Posterior vena cava (tissue), 2 donors: ENCODE results near the gene RGS3. TPM values are rescaled to one million over a fixed set of nuclear protein-coding genes. Genes with fewer than 3 reads are reported as not detected.

Source experiments
- DNase-seq: peaks from one replicate; pipeline ENCODE4 v3.0.0-alpha.2; 2020; ENCODE audit warnings: low spot score
- intact Hi-C, 2 donors: fragments of 100-400 bp; cut with DNase I; formaldehyde crosslinking; loops; one replicate each; pipeline versions ENCODE4 v1.14.1 to v1.14.2; 2022 to 2023
- total RNA-seq, 2 donors: library from RNA; stranded (reverse); fragmentation: NEBNext Ultra II Directional; extraction: Animal tissue kit (Norgen Biotek cat#: 25700); gene quantifications; one replicate each; pipeline ENCODE4 v1.2.1, GENCODE V29; 2021
- donor health status: DM: yes; HTN: yes; CAD: no.
- donor health status: DM: yes; HTN: yes; CAD: no.

The RGS3 gene
- total RNA-seq, 2 donors from 2014 or later = 66.2 to 71.4 TPM

DNA sequence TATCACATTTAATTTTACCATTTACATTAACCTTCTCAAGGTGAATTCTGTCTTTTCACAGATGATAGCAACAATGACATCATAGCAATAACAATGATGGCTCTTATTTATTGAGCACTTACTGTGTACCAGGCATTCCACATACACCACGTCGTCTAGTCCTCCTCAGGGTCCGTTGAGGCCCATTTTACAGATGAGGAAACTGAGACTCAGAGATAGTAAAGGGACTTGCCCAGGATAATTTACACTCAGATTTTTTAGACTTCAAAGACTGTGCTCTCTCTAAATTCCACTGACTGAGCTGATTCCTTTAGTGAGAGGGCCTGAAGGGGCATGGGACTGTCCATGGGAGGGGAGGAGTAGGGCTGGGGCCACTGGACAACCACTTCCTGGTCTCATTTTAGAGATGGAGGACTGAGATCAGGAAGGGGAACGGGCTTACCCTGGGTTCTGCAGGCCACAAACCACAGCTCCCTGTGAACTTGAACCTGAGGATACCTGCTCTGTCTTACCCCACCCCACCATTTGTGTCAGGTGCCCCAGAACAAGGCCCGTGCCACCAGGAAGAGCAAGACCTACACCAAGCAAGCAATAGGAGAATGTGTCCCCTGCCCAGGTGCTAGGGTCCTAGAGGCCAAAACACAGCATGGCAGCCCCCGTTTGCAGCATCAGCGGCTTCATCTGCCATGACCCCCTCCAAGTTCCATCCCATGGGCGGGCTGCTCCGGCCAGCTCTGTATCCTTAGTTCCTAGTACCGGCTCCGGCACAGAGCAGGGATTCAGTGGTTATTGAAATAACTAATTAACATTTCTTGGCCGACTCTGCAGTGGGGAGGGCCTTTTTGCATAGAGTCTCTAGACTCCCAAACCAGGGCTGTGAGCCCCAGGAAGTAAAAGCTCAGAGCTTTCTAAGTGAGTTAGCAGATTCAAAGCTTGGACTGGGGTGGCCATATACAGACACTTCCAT lies 96.6 kb downstream of the RGS3 start:
- DNase-seq = peak; percentile 46
- intact Hi-C loops = loop anchor here in 1 of 2 donors (10.0 kb wide), 1 partner anchor 1385 kb away; no protein-coding TSS in a partner anchor

DNA sequence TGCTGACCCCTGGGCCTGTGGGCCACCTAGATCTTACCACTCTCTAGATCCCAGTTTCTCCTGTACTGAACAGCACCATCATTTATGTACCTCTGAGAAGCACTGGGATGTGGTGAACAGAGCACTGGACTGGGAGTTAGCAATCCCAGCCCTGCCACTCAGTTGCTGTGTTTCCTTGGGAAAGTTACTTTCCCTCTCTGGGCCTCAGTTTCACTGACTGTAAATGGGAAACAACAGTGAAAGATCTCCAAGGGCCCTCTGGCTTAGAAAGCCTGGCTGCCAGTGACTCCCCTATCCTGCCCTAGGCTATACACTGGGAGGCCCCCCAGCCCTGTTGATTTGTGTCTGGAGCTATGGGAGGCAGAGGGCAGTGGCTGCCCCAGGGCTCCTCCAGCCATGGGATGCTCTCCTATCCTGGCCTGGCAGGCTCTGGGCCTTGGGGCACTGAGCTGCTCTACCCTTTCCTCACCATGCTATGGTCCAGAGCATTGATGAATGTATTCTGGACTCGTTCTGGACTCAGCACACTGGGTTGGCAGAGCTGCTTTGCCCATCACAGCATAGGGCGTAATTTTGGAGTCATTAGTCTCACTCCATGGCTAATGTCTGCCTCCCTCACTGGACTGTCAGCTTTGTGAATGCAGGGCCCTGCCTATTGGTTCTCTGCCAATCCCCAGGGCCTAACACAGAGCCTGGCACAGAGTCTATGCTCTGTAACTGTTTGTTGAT lies 99.3 kb downstream of the RGS3 start:
- DNase-seq = peak; percentile 56
- intact Hi-C loops = loop anchor here in 1 of 2 donors (10.0 kb wide), 1 partner anchor 1382 kb away; no protein-coding TSS in a partner anchor

DNA sequence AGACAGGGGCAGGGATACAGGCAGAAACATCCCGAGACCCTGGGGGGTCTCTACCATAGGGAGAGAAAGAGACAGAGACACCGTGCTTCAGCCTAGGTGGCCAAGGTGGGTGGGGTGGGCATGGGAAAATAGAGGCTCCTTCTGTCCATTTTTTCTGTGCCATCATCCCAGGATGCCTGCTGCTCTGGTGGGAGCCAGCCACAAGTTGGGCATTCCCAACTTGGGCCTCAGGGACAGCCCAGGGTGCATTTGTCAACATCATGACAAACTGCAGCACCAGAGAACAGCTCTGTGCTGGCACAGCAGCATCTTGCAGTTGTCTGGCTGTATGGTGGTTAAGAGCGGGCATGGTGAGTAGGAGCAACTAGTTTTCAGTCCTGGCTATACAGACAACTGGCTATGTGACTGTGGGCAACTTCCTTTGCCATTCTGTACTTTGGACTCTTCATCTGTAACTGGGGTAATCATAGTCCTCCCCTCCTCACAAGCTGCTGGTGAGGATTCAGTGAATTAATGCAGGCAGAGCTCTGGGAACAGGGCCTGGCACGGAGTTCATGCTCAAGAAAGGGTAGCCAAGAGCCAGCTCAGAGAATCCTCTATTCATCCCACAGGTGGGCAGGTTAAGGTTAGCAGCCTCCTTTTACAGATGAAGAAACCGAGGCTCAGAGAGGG lies 100.4 kb downstream of the RGS3 start:
- DNase-seq = peak; percentile 26
- intact Hi-C loops = loop anchor here in 1 of 2 donors (10.0 kb wide), 1 partner anchor 1381 kb away; no protein-coding TSS in a partner anchor

DNA sequence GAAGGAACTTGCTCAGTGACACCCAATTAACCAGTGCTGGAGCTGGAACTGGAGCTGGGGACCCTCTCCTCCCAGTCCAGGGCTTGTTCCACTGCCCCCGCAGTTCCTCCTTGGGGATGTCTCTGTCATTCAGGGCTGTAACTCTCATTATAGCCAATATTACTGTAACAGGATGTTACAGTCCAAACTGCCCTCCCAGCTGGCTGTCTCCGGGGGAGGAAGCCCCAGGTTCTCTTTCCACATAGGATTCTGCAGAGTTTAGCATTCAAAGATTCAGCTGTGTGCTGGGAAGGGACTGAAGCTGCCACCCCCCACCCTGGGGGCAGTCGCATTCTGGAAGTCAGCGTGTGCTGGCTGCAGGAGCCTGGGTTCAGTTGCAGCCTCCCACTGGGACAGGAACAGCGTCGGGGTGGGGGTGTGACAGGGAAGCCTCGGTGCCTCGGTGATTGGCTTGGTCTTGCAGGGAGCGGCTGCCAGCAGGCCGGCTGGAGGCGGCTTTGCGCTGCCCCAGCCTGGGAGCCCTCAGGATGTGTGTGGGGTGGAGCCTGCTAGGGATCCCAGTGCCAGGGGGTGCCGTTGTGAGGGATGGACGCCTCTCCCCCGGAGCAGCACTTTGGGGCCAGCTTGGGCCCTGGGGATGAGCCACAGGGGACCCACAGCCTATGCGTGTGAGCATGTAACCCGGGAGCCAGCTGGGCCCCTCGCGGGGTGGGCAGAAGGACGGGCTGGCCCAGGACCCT lies 101.1 kb downstream of the RGS3 start:
- peak; percentile 86 for DNase-seq
- intact Hi-C loops = loop anchor here in 1 of 2 donors (10.0 kb wide), 1 partner anchor 1380 kb away; no protein-coding TSS in a partner anchor

DNA sequence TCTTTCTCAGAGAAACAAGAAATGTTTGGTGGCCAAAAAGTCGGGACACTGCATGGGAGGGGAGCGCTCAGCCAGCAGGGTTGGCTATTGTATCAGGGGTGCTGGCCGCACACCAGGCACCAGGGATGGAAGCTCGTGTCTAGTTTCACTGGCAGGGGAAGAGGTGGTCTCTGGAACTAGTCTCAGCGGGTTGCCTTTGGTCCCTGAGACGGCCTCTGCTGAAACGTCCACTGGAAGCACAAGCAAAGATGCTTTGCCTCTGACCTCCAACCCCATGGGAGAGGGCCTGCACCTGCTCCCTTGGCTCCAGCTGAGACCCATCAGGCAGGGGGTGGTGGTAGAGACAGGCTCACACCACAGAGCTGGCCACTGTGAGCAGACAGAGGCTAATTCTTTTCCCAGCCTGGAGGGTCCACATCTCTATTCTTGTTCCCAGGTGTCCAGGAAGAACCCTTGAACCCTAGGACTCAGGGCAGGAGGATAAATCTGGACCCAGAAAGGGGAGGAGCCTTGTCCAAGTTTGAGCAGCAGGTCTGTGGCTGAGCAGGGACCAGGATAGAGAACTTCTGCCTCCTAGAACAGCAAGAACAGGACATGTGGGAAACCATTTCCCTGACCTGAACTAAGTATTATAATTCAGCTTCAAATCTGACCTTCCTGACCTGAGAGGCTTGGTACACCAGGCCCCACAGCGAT lies 102.6 kb downstream of the RGS3 start:
- DNase-seq = peak; percentile 66
- intact Hi-C loops = loop anchor here in 1 of 2 donors (10.0 kb wide), 1 partner anchor 1379 kb away; no protein-coding TSS in a partner anchor

DNA sequence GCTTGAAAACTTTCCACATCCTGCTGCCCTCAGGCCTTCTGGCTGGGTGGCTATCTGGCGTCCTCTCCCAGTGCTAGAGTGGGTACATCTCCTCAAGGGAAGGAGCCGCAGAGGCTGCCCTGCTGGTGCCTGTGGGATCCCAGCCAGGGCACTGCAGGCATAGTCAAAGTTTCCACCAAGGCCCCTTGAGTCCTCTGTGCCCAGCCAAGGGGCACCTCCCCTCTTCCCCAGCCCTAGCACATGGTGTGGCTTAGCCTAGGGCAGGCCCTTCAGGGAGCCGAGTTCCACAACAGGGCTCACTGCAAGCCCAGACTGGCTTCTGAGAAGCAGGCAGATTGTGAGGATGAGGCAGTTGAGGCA lies 103.2 kb downstream of the RGS3 start:
- DNase-seq = peak; percentile 75
- intact Hi-C loops = loop anchor here in 1 of 2 donors (10.0 kb wide), 1 partner anchor 1378 kb away; no protein-coding TSS in a partner anchor

DNA sequence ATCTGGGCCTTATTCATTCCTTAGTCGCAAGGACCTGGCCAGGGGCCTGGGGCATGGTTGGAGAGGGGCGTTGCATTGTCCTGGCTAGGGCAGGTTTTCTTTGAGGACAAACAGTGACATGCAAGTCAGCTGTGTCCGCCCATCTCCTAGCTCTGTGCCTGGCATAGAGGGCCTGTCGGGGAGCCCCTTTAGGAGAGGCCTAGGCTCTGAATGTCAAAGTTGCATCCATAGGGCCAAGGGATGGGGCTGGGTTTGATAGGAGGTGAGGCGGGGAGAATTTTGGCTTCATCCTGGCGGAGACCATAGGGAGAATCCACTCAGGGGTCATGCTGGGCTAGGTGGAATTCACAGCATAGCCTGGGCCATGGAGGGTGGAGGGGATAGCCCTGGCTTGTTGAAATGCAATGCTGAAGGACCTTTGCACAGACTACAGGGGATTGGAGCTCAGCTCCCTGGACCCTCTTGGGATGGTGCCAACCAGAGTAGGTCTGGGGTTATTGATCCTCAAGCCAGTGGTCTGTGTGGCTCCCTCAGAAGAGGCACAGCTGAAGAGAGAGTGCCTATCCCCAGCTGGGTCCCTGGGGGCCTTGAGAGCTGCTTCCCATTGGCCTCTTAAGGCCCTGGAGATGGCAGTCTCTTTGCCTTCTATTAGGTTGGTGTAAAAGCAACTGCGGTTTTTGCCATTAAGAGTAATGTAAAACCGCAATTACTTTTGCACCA lies 104.0 kb downstream of the RGS3 start:
- intact Hi-C loops = loop anchor here in 1 of 2 donors (10.0 kb wide), 1 partner anchor 1377 kb away; no protein-coding TSS in a partner anchor
- peak; percentile 52 for DNase-seq

DNA sequence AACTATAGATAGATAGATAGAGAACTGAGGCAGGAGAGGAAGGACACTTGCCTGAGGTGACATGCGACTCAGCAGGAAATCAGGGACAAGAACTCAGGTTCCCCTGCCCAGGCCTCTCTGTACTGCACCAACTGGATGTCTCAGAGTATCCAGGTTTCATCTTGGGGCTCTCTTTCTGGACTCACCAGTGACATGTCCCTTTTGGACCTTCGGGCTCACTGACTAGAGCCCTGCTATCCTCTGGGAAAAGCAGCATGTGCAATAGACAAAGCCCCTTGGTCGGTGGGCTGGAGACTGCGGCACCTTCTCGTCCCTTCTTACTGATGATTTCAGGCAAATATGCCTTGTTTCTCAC lies 104.5 kb downstream of the RGS3 start:
- intact Hi-C loops = loop anchor here in 1 of 2 donors (10.0 kb wide), 1 partner anchor 1377 kb away; no protein-coding TSS in a partner anchor
- DNase-seq = peak; percentile 9

DNA sequence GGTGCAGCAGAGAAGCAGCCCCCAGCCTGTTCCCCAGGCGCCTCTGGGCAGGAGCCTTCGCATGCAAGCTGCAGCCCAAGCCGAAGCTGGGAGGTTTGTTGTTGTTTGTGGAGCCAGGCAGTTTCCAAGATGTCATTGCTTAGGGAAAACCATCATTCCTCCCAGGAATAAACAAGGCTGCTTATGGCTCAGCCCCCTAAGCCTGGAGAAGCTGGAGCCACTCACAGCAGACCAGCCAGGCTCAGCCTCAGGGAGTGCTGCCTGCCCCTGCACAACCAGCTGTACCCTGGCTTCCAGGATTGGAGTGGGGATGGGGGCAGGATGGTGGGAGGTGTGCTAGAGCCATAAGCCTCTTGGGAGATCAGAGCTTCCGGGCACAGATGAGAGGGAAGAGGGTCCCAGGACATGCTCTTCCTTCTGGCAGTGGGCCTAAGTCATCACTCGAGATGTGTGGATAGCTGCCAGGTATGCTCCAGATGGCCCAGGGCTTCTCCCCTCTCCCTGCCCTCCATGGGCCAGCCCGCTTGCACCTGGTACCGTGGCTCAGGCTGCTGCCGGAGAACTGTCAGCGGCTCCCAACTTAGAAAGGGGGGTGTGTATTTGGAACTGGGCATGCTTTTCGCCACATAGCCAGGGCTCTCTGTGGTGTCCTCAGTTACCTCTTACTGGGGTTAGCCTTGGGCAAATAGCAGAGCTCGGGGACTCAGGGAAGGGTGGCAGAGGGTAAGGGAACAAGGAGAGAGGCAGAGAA lies 105.2 kb downstream of the RGS3 start:
- intact Hi-C loops = loop anchor here in 1 of 2 donors (10.0 kb wide), 1 partner anchor 1376 kb away; no protein-coding TSS in a partner anchor
- DNase-seq = peak; percentile 54

DNA sequence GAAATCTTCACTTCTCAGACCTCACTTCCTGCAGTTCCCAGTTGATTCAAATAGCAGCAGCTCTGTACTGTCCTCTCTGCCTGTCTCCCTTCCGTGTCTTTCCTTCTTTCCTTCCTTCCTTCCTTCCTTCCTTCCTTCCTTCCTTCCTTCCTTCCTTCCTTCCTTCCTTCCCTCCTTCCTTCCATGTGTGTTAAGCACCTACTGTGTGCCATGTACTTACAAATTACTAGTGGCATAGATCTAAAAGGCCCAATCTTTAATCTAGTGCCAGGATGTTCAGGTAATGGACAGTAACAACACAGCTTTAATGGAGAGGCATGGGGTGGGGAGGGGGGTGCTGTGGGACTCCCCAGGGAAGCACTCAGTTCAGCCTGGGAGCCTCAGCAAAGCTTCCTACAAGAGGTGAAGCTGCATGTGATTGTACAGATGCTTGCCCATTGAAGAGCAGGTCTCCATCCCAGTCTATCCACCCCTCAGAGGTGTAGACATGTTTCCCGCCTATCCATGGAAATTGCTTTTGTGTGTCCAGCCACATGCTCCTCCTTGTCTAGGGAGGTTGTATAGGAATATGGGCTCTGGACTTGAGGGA lies 106.0 kb downstream of the RGS3 start:
- DNase-seq = no peak
- intact Hi-C loops = loop anchor here in 1 of 2 donors (10.0 kb wide), 1 partner anchor 1375 kb away; no protein-coding TSS in a partner anchor

DNA sequence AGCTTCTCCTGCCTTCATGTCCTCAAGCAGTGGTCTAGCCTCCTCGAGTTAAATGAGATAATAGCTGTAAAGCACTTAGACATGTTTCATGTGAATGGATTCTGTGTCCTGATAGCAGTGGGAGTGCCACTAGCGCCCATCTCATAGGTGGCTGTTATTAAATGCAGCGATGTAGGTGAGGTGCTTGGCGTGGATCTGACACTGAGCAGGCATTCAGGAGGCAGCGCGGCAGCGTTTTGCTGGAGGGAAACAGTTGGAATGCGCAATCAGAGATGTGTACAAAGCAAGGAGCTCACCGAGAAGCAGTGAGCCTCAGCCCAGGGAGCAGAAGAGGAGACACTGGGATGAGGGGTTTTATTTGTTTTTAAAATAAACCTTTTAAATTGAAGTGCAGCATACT lies 106.6 kb downstream of the RGS3 start:
- intact Hi-C loops = no loop called here
- peak; percentile 69 for DNase-seq

DNA sequence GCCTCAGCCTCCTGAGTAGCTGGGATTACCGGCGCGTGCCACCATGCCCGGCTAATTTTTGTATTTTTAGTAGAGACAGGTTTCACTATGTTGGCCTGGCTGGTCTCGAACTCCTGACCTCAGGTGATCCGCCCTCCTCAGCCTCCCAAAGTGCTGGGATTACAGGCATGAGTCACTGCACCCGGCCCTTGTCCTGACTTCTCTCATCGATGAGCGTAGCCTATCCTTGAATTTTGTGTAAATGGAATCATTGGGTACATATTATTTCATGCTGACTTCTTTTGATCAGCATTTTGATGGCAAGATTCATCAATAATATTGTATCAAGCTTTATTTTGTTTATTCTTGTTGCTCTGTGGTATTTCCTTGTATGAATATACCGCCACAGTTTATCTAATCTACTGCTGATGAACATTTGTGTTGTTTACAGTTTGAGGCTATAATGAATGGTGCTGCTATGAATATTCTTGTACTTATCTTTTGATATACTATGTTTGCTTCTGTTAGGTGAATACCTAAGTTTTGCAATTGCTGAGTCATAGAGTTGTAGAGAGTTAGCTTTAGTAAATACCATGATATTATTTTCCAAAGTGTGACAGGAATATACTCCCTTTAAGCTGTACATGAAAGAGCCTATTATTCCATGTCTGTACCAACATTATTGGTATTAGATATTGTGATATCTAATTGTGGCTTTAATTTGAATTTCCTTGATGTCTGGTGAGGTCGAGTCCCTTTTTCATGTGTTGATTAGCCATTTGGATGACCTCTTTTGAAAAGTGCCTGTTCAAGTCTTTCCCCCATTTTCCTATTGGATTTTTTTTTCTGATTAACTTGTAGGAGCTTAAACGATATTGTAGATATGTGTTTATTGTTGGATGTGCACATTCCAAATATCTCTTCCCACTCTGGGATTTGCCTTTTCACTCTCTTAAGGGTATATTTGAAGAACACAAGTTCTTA lies 107.5 kb downstream of the RGS3 start:
- intact Hi-C loops = no loop called here
- DNase-seq = peak; percentile 17

DNA sequence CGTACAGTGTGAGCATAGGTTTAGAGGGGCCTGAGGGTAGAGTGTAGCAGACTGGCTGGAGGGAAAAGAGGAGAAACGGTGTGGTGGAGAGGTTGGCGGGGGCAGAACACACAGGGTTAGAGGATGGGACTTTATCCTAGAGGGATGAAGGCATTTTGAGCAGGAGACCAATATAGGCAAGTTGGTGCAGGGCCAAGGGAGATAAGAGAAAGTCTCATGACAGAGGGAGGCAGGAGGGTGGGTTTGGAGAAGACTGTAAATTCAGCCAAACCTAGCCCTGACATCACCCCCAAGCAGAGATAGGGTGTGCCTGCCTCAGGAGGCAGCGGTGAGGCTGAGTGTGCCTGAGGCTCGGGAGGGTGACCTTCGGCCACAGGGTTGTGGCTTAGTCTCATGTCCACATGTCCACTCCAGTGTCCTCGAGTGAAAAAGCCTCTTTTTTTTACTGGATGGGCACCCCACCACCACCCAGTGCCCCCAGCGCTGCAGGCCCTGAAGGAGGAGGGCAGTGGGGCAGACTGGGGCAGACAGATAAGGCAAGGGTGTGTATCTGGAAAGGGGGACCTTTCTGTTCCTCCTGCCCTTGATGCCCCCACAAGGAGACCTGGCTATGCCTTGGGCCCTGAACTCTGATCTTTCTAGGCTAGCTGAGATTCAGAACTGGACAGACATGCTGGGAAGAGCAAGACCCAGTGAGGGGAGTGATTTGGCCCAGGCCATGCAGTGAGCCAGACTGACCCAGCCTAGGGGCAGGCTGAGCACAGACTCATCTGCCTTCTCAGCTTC lies 108.7 kb downstream of the RGS3 start:
- peak; percentile 69 for DNase-seq
- intact Hi-C loops = no loop called here
